Measurements from ENCODE around the gene ERBB4.
"Not testable (repeated sequence)": the region's sequence is repeated elsewhere in the genome, so short reads cannot be mapped to it uniquely, and the experiment has no call there.

The ERBB4 gene

GRCh38 chr2:211665299-211665698 is 873.3 kb downstream of the ERBB4 start:
- no peak for DNase-seq (ENCODE audit: extremely low read depth in 1 of 2, low read depth in 1 of 2)

- DNase-seq (ENCODE audit: extremely low read depth in 1 of 2, low read depth in 1 of 2) = no peak
Measured at GRCh38 chr2:211664321-211664720, 874.3 kb downstream of the ERBB4 start.

GRCh38 chr2:211654211-211654780 is 884.3 kb downstream of the ERBB4 start:
- no peak for DNase-seq (ENCODE audit: extremely low read depth in 1 of 2, low read depth in 1 of 2)

GRCh38 chr2:211652327-211652726 is 886.3 kb downstream of the ERBB4 start:
- no peak for DNase-seq (ENCODE audit: extremely low read depth in 1 of 2, low read depth in 1 of 2)

- DNase-seq (ENCODE audit: extremely low read depth in 1 of 2, low read depth in 1 of 2) = no peak
Measured at GRCh38 chr2:211649331-211649730, 889.3 kb downstream of the ERBB4 start.

- DNase-seq (ENCODE audit: extremely low read depth in 1 of 2, low read depth in 1 of 2) = no peak
Measured at GRCh38 chr2:211631503-211631902, 907.1 kb downstream of the ERBB4 start.

GRCh38 chr2:211623096-211623495 is 915.5 kb downstream of the ERBB4 start:
- no peak for DNase-seq (ENCODE audit: extremely low read depth in 1 of 2, low read depth in 1 of 2)

- DNase-seq (ENCODE audit: extremely low read depth in 1 of 2, low read depth in 1 of 2) = no peak
Measured at GRCh38 chr2:211620986-211621385, 917.6 kb downstream of the ERBB4 start.

- DNase-seq (ENCODE audit: extremely low read depth in 1 of 2, low read depth in 1 of 2) = no peak
Measured at GRCh38 chr2:211617803-211618202, 920.8 kb downstream of the ERBB4 start.

GRCh38 chr2:211611621-211612020 is 927.0 kb downstream of the ERBB4 start:
- no peak for DNase-seq (ENCODE audit: extremely low read depth in 1 of 2, low read depth in 1 of 2)

GRCh38 chr2:211611061-211611518 is 927.5 kb downstream of the ERBB4 start:
- DNase-seq (ENCODE audit: extremely low read depth in 1 of 2, low read depth in 1 of 2) = no peak

- DNase-seq (ENCODE audit: extremely low read depth in 1 of 2, low read depth in 1 of 2) = no peak
Measured at GRCh38 chr2:211609127-211609526, 929.5 kb downstream of the ERBB4 start.

GRCh38 chr2:211599146-211599545 is 939.5 kb downstream of the ERBB4 start:
- no peak for DNase-seq (ENCODE audit: extremely low read depth in 1 of 2, low read depth in 1 of 2)

GRCh38 chr2:211598238-211598637 is 940.4 kb downstream of the ERBB4 start:
- no peak for DNase-seq (ENCODE audit: extremely low read depth in 1 of 2, low read depth in 1 of 2)

GRCh38 chr2:211592006-211592405 is 946.6 kb downstream of the ERBB4 start:
- not testable (repeated sequence) for DNase-seq (ENCODE audit: extremely low read depth in 1 of 2, low read depth in 1 of 2)

GRCh38 chr2:211591426-211591825 is 947.2 kb downstream of the ERBB4 start:
- no peak for DNase-seq (ENCODE audit: extremely low read depth in 1 of 2, low read depth in 1 of 2)

GRCh38 chr2:211568439-211568838 is 970.2 kb downstream of the ERBB4 start:
- DNase-seq (ENCODE audit: extremely low read depth in 1 of 2, low read depth in 1 of 2) = no peak

GRCh38 chr2:211564441-211564840 is 974.2 kb downstream of the ERBB4 start:
- no peak for DNase-seq (ENCODE audit: extremely low read depth in 1 of 2, low read depth in 1 of 2)

GRCh38 chr2:211545582-211545981 is 993.0 kb downstream of the ERBB4 start:
- DNase-seq (ENCODE audit: extremely low read depth in 1 of 2, low read depth in 1 of 2) = no peak

- no peak for DNase-seq (ENCODE audit: extremely low read depth in 1 of 2, low read depth in 1 of 2)
Measured at GRCh38 chr2:211534632-211535031, 1004.0 kb downstream of the ERBB4 start.

GRCh38 chr2:211524248-211524647 is 1014.4 kb downstream of the ERBB4 start:
- DNase-seq (ENCODE audit: extremely low read depth in 1 of 2, low read depth in 1 of 2) = not testable (repeated sequence)

- DNase-seq (ENCODE audit: extremely low read depth in 1 of 2, low read depth in 1 of 2) = no peak
Measured at GRCh38 chr2:211516537-211516936, 1022.1 kb downstream of the ERBB4 start.

GRCh38 chr2:211514049-211514448 is 1024.6 kb downstream of the ERBB4 start:
- no peak for DNase-seq (ENCODE audit: extremely low read depth in 1 of 2, low read depth in 1 of 2)
